IPS DF 6.9 (cell line): ENCODE results near the gene TSPAN10.

Experiments
- DNase-seq: peaks from one replicate; pipeline ENCODE4 v3.0.0-alpha.2; 2013; ENCODE audit warnings: low read depth, low spot score
- H3K27ac ChIP-seq: one replicate; pipeline ENCODE4 v1.5.1; 2013; ENCODE audit warnings: low read length, control low read depth
- H3K27me3 ChIP-seq: 2 replicates; pipeline ENCODE4 v1.6.1; 2013; ENCODE audit warnings: mild to moderate bottlenecking, low read length; ENCODE audit not compliant: control insufficient read depth, insufficient read depth
- H3K36me3 ChIP-seq: 2 replicates; pipeline ENCODE4 v1.6.1; 2013; ENCODE audit warnings: low read length; ENCODE audit not compliant: control insufficient read depth, insufficient read depth
- H3K4me1 ChIP-seq: 2 replicates; pipeline ENCODE4 v1.6.1; 2013; ENCODE audit warnings: low read length; ENCODE audit not compliant: control insufficient read depth, insufficient read depth
- H3K4me3 ChIP-seq: 2 replicates; pipeline ENCODE4 v1.5.1; 2013; ENCODE audit warnings: mild to moderate bottlenecking, low read length
- H3K9me3 ChIP-seq: 2 replicates; pipeline ENCODE4 v1.6.1; 2013; ENCODE audit warnings: low read length, inconsistent platforms; ENCODE audit not compliant: control insufficient read depth, insufficient read depth
- WGBS: extraction: QIAGEN DNeasy Blood & Tissue Kit; methylation state at CpG from one replicate; pipeline ENCODE4 v1.1.7; 2013; ENCODE audit warnings: mixed read lengths, missing lambda C conversion rate; ENCODE audit not compliant: insufficient read length, insufficient coverage; 5-methylcytosine and 5-hydroxymethylcytosine counted together

Gene TSPAN10

GRCh38 chr17:81636505-81637288 is at the start of gene TSPAN10, which contains the start of gene NPLOC4:
TSS of gene TSPAN10 (plus strand) at chr17:81637196. CDS start at chr17:81642413, 5,217 bp downstream.
TSS of gene NPLOC4 (minus strand) at chr17:81637112. CDS start at chr17:81636930, 182 bp downstream.
- no CpG with 5 or more reads among the region's 77 CpGs for WGBS

DNA sequence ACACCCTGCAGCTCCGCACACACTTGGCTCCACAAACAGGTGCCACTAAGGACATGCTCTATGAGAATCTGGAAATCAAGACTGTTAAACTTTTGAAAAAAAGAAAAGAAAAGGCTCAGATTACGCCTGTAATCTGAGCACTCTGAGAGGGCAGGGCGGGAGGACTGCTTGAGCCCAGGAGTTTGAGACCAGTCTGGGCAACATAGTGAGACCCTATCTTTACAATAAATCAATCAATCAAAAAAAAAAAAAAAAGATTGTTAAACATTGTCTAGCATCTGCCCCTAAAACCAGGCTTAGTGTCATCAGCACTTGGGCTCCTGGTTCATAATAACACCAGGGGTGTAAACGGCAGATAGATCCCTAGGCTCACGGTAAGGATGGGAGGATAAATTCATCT is 47.4 kb upstream of the TSPAN10 start:
- Histone ChIP-seq H3K4me3 (no peak overlapping the region), H3K9me3 (no peaks in the 10 kb centered on the region), H3K27me3 (no peaks in the 10 kb centered on the region), H3K27ac (no peak overlapping the region), H3K36me3 (peaks cover 22% of the 10 kb centered on the region), H3K4me1 (no peaks in the 10 kb centered on the region)
- no CpG with 5 or more reads among the region's 5 CpGs for WGBS
- DNase-seq, result no peak

More at GRCh38 chr17:81636505-81637288, at the start of gene TSPAN10, which contains the start of gene NPLOC4:
- peak within 1 kb of the TSS; percentile 97 for H3K4me3 ChIP-seq
- no peak within 1 kb of the TSS for H3K27ac ChIP-seq
- H3K36me3 ChIP-seq, result no peaks in the 10 kb centered on the region
- no peaks in the 10 kb centered on the region for H3K9me3 ChIP-seq
- peak; percentile 73 for DNase-seq
- H3K4me1 ChIP-seq, result no peaks in the 10 kb centered on the region
- H3K27me3 ChIP-seq, result no peaks in the 10 kb centered on the region

- WGBS, result no CpG with 5 or more reads among the region's 8 CpGs
- no peak for DNase-seq
- Histone ChIP-seq H3K9me3 (no peaks in the 10 kb centered on the region), H3K4me1 (no peaks in the 10 kb centered on the region), H3K36me3 (peaks cover 24% of the 10 kb centered on the region), H3K4me3 (no peak overlapping the region), H3K27me3 (no peaks in the 10 kb centered on the region), H3K27ac (no peak overlapping the region)
Measured at GRCh38 chr17:81590121-81590520, 46.9 kb upstream of the TSPAN10 start.

DNA sequence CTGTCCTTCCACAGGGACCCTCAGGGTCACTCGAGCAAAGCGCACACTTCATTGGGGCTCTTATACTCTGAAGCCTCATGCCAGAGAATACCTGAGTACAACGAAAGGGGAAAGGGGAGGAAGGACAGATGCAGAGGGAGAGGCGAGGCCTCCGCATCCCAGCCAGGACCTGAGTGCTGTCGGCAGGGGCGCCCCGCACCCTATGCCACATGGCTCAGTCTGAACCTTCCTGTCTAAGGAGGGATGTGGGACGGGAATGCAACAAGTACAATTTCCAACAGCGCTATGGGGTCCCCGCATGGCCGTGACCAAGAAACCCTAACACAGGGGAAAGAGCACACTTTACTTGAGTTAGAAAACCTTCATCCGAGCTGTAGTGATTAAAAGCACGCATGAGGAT is 45.0 kb upstream of the TSPAN10 start:
- Histone ChIP-seq H3K9me3 (no peaks in the 10 kb centered on the region), H3K36me3 (peaks cover 19% of the 10 kb centered on the region), H3K4me1 (no peaks in the 10 kb centered on the region), H3K27me3 (no peaks in the 10 kb centered on the region), H3K4me3 (no peak overlapping the region), H3K27ac (no peak overlapping the region)
- no peak for DNase-seq
- WGBS, result no CpG with 5 or more reads among the region's 14 CpGs

GRCh38 chr17:81593105-81593871 is 43.7 kb upstream of the TSPAN10 start:
- Histone ChIP-seq H3K27ac (no peak overlapping the region), H3K4me1 (no peaks in the 10 kb centered on the region), H3K9me3 (no peaks in the 10 kb centered on the region), H3K27me3 (no peaks in the 10 kb centered on the region), H3K36me3 (peaks cover 18% of the 10 kb centered on the region), H3K4me3 (no peak overlapping the region)
- no CpG with 5 or more reads among the region's 11 CpGs for whole genome bisulfite sequencing
- no peak for DNase-seq

DNA sequence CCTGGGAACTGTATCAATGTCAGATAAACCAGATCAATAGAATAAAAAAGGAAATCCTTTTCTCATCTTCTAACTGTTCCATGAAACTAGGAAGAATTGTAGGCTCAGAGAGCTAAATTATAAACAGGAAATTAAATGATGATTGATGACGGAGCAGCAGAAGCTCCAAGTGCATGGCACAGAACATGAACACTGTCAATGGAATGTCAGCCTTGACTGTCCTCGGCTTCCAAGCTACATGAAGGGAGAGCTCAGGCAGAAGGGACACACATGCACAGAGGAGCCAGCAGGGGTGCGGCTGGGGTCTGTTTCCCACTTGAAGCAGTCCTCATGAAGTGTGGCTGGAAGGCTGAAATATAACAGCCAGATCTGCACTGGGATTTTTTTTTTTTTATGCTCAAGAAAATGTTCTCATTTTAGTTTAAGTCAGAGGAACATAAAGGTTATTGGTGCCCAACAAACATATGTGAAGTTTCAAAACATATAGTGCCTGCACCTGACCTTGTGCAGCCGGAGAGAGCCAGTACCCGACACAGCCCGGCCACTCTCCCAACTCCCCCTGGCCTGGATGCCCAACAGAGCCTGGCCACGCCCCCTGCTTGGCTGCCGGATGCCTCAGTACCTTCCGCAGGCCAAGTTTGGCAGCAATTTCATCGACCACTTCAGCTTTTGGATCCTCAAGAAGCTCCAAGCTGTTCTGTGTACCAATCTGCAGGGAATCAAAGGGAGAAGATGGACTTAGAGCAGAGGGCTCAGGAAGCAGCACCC is 37.1 kb upstream of the TSPAN10 start:
- WGBS, result no CpG with 5 or more reads among the region's 10 CpGs
- Histone ChIP-seq H3K4me1 (no peaks in the 10 kb centered on the region), H3K9me3 (no peaks in the 10 kb centered on the region), H3K36me3 (peaks cover 20% of the 10 kb centered on the region), H3K27me3 (no peaks in the 10 kb centered on the region), H3K27ac (no peak overlapping the region), H3K4me3 (no peak overlapping the region)
- no peak for DNase-seq

GRCh38 chr17:81601525-81602120 is 35.4 kb upstream of the TSPAN10 start:
- Histone ChIP-seq H3K9me3 (no peaks in the 10 kb centered on the region), H3K36me3 (peaks cover 25% of the 10 kb centered on the region), H3K27ac (no peak overlapping the region), H3K4me3 (no peak overlapping the region), H3K4me1 (no peaks in the 10 kb centered on the region), H3K27me3 (no peaks in the 10 kb centered on the region)
- no CpG with 5 or more reads among the region's 9 CpGs for WGBS
- DNase-seq, result peak; percentile 25

DNA sequence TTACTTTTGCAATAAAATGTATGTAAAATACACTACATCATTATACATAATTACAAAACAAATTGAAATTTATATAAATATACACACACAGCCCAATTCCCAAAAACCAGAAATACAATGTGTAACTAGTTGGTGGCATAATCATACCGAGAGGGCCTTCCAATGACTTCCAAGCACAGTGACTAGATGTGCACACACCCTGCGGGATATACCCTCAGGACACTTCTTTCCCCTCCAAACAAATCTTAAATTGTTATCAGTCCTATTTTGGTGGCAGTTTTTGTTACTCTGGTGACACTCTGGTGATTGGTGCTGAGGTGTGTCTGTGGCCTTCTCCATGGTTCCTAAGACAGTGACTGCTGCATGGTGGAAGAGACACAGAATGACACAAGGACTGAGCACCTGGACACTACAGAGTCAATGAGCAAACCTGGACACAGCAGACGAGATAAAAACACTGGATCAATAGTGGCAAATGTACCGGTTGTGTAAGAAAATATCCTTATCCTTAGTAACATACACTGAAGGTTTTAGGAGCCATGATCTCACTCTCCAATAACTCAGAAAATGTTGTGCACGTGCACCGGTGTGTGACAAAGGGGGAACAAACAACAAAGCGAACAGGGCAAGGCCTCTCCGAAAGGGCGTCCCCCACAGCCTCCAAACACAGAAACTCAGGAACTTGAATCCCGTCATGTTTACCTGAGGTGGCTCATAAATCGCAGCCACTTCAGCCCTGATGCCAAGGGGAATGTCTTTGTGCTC is 33.0 kb upstream of the TSPAN10 start:
- Histone ChIP-seq H3K36me3 (peaks cover 27% of the 10 kb centered on the region), H3K27me3 (no peaks in the 10 kb centered on the region), H3K9me3 (no peaks in the 10 kb centered on the region), H3K4me3 (no peak overlapping the region), H3K4me1 (no peaks in the 10 kb centered on the region), H3K27ac (no peak overlapping the region)
- WGBS, result no CpG with 5 or more reads among the region's 11 CpGs
- no peak for DNase-seq

- H3K9me3 ChIP-seq, result no peaks in the 10 kb centered on the region
- WGBS, result 100% methylated on average over 3 of the region's 6 CpGs
- no peaks in the 10 kb centered on the region for H3K4me1 ChIP-seq
- DNase-seq, result no peak
- peaks cover 30% of the 10 kb centered on the region for H3K36me3 ChIP-seq
- H3K4me3 ChIP-seq, result no peak overlapping the region
- H3K27me3 ChIP-seq, result no peaks in the 10 kb centered on the region
- H3K27ac ChIP-seq, result no peak overlapping the region
Measured at GRCh38 chr17:81607431-81607830, 29.6 kb upstream of the TSPAN10 start.
